HTERT RPE-1 (cell line): Measurements from ENCODE around the gene GLIS1.

Experiments used
- in situ Hi-C: fragments of 300-500 bp; cut with MboI; formaldehyde crosslinking; loops from 4 replicates; pipeline ENCODE4 v1.14.3; 2020; ENCODE audit warnings: low sequenced_read_pairs

The GLIS1 gene

GRCh38 chr1:53681351-53681976 is 57.5 kb downstream of the GLIS1 start:
- in situ Hi-C loops = no loop called here

DNA sequence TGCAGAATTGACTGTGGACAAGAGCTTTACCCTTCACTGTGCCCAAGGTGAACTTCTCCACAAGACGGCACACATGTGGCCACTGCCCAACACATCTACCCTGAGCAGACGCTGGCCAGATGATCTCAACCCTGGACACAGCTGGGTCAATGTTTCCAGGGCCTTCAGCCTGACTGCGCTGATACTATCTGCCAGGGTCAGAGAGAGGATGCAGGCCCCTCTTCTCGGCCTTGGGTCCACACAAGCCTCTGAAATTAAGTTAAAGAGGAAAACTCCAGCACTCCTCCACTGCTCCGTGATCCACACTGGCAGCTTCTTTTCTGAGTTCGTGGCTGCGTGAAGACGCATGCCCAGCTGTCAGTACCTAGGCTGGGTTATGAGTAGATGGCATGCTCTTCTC is 58.1 kb downstream of the GLIS1 start:
- in situ Hi-C loops = no loop called here

- in situ Hi-C loops = no loop called here
Observed at GRCh38 chr1:53678938-53679825, 59.8 kb downstream of the GLIS1 start.

GRCh38 chr1:53678507-53678906 is 60.5 kb downstream of the GLIS1 start:
- in situ Hi-C loops = no loop called here

DNA sequence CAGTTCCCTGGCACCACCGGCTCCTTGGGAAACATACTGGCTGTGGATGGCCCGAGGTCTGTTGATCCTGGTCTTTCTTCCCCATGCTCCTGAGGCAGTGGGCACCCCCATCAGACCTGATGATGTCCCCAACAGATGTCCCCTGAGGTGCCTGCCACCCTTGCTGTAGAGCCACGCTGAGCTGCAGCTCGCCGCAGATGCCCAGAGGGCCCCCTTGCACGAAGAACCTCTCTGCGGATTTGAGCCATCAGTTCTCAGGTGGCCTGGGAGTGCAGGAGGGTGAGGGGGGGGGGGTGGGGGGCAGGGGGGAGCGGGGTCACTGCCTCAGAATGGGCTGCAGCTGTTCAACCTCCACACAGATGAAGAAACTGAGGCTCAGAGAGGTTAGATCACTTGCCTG is 60.9 kb downstream of the GLIS1 start:
- in situ Hi-C loops = no loop called here

GRCh38 chr1:53677486-53677885 is 61.5 kb downstream of the GLIS1 start:
- in situ Hi-C loops = no loop called here

DNA sequence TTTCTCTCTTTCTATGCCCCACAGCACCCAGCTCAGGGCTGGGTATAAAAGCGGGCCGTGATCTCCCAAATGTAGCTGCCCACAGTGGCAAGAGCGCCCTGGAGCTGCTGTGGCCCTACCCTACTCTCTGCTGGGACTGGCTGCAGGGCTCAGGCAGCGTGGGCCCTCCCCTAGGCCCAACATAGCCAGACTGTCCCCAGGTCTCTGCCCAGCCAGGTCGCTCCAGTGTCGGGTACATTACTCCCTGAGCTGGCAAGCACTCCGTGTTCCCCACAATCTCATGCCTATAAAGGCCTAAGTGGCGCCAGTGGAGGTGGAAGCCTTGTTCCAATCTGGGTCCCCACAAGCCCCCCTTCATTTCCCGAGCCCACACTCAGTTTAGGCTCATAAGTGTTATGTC is 66.2 kb downstream of the GLIS1 start:
- in situ Hi-C loops = no loop called here

DNA sequence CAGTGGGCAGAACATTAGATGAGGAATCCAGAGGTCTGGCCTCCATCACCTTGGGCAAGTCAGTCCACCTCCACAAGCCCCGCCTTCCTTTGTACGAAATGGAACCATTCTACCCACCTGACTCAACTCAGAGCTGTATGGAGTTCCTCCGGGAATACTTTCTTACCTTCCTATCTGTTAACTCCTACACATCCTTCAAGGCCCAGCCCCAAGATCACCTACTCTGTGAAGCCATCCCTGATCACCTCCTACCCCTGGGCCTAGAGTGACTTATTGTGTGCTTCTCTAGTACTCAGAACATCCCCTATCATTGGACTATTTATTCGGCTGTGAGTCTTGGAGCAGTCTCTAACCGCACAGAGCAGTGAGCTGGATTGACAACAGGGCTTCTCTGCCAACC is 66.7 kb downstream of the GLIS1 start:
- in situ Hi-C loops = no loop called here

- in situ Hi-C loops = no loop called here
Observed at GRCh38 chr1:53669621-53670191, 69.3 kb downstream of the GLIS1 start.

DNA sequence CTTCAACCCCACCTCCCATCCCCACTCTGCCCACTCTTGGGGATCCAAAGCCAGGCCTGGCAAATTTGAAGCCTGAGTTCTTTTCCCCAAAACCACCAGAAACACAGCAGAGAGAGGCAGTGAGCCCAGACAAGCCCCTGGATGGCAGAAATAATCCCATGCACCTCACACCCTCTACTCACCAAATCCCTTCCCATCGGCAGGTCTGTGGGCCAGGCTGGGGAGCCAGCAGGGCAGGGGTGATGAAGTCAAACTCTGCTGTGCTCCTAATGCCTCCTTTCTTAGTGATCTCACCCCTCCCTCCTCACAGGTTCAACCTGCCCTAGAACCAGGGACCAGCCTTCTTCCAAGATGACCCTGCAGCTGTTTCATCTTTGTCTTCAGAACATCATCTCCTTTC is 72.4 kb downstream of the GLIS1 start:
- in situ Hi-C loops = no loop called here

DNA sequence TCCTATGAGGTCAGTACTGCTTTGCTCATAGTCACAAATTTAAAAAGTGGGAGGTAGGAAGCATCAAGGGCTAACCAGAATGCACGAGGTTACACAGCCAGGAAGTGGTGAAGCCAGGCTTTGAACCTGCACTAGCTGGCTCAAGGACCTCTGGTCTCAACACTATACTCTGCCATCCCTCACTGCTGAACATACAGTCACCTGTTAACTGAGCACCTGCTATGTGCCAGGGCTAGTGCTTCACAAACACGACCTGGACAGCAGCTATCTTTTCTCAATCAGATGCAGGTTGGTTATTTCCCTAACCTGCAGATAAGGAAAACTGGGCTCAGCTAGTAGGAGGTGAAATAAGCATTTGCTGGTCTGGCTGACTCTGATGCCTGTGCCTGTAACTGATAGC is 73.0 kb downstream of the GLIS1 start:
- in situ Hi-C loops = no loop called here

GRCh38 chr1:53663529-53664300 is 75.2 kb downstream of the GLIS1 start:
- in situ Hi-C loops = no loop called here

DNA sequence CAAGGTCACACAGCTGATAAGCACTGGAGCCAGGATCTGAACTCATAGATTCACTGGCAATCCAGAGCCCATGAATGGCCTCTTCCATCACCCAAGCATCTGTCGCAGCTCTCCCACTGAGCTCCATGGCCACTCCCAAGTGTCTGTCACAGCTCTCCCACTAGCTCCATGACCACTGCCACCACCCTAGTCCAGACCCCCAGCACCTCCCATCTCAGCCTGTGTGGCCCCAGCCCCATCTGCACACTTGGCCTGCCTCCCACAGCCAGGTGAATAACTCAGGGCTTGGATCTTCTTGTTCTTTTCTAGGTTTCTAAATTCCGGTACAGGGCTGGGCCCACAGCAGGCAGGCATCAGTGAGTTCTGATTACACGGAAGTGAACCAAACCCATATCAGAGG is 76.0 kb downstream of the GLIS1 start:
- in situ Hi-C loops = no loop called here

GRCh38 chr1:53662169-53662568 is 76.8 kb downstream of the GLIS1 start:
- in situ Hi-C loops = no loop called here

DNA sequence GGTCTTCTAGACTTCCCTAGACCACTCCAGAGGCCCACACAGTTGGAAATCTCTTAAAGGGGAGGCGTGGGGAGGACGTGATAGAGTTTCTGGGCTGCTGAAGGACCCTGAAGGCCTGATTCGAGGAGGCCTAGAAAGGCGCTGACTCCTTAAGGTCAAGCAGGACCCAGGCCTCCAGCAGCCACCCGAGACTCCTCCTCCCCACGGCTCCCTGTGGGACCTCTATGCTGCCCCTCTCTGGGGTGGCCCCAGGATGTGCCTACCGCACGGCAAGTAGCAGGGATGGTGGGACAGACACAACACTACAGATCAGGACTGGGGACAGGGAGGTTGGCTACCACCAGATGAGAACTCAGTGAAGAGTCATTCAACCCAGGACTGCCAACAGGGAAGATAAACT is 77.5 kb downstream of the GLIS1 start:
- in situ Hi-C loops = no loop called here

- in situ Hi-C loops = no loop called here
Observed at GRCh38 chr1:53660666-53661065, 78.3 kb downstream of the GLIS1 start.

GRCh38 chr1:53659436-53659835 is 79.5 kb downstream of the GLIS1 start:
- in situ Hi-C loops = no loop called here

DNA sequence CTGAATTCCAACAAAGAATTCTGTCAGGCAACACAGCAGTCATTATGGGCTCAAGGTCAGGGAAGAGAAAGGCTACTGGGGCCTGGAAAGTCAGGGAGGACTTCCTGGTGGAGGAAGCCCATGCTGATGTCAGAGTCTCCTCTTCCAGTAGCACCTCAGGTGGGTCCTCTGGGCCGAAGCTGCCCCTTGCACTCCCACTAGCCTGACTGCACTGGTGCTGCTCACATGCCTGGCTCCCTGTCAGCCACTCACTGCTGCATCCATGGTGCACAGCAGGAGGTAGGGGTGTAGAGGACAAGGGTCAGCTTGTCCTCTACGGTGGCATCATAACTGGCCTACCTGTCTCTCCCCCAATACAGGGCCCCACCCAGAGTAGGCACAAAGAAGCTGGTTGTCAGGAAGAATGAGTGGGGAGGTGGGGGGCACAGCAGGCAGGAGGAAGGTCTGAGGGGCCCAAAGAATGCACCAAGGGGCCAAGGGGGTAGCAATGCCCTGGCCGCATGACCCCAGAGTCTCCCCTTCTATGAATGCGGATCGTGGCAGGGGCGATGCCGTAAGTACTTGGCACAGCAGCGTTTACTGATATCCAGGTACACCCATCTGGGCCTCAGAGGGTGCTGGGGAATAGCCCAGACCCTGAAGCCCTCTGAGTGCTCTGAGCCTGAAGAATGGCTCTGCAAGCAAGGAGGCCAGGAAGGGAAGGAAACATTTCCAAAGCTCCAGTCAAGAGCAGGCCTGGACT is 80.3 kb downstream of the GLIS1 start:
- in situ Hi-C loops = no loop called here

DNA sequence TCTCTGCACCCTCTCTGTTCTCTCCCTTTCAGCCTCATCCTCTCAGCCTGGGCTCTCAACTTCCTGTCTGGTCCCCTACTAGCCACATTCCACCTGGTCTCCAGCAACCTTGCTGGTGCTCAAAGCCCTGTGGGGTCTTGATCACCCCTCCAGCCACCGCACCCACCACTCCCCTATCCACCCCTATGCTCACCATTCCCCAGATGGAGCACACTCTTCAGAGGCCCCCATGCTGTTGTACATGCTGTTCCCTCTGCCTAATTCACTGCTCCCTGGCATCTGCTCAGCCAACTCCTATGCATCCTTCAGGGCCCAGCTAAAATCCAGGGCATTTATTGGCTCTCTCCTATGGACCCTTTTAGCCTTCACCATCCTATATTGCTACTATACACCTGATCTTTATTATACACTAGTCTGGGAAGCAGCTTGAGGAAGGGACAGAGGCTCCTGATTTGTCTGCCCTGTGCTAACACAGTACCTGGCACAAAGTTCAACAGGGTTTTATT is 81.0 kb downstream of the GLIS1 start:
- in situ Hi-C loops = no loop called here

DNA sequence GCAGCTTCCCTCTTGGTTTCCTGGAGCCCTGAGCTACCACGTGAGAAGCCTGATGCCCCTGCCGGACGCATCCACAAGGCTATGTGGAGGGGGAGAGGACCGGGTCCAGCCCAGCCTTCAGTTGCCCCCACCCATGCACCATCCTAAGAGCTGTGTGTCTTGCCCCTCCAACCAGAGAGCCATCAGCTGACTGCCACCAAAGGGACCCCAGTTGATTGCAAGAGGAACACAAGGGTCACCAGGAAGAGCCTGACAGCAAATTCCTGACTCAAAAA is 81.5 kb downstream of the GLIS1 start:
- in situ Hi-C loops = no loop called here
